ENCODE results near the gene PERM1.

The PERM1 gene

GRCh38 chr1:972726-973458 lies 9.0 kb downstream of the PERM1 start:
- peaks cover 51% of the 10 kb centered on the region for H3K27me3 ChIP-seq (ENCODE audit: insufficient read depth, low read length)
- H3K27ac ChIP-seq (ENCODE audit: low read length): no peak overlapping the region
- no peaks in the 10 kb centered on the region for H3K4me1 ChIP-seq (ENCODE audit: insufficient read depth, low read length)

GRCh38 chr1:971751-972506 lies 10.0 kb downstream of the PERM1 start:
- H3K27me3 ChIP-seq (ENCODE audit: insufficient read depth, low read length): peaks cover 61% of the 10 kb centered on the region
- H3K9ac ChIP-seq (ENCODE audit: low read depth, low read length): no peak overlapping the region
- H3K9me3 ChIP-seq (ENCODE audit: insufficient read depth, low read depth, low read length): no peaks in the 10 kb centered on the region
- H3K27ac ChIP-seq (ENCODE audit: low read length): no peak overlapping the region
- no peaks in the 10 kb centered on the region for H3K4me1 ChIP-seq (ENCODE audit: insufficient read depth, low read length)
- H3K4me3 ChIP-seq (ENCODE audit: low read length): no peak overlapping the region
- H3K36me3 ChIP-seq (ENCODE audit: insufficient read depth, low read depth, low read length): no peaks in the 10 kb centered on the region

More at GRCh38 chr1:972726-973458, 9.0 kb downstream of the PERM1 start:
- Histone ChIP-seq H3K9me3 (ENCODE audit: insufficient read depth, low read depth, low read length) (no peaks in the 10 kb centered on the region), H3K4me3 (ENCODE audit: low read length) (no peak overlapping the region), H3K36me3 (ENCODE audit: insufficient read depth, low read depth, low read length) (no peaks in the 10 kb centered on the region), H3K9ac (ENCODE audit: low read depth, low read length) (no peak overlapping the region)

- Histone ChIP-seq H3K9ac (ENCODE audit: low read depth, low read length) (no peak overlapping the region), H3K4me3 (ENCODE audit: low read length) (no peak overlapping the region), H3K9me3 (ENCODE audit: insufficient read depth, low read depth, low read length) (no peaks in the 10 kb centered on the region), H3K27ac (ENCODE audit: low read length) (no peak overlapping the region), H3K27me3 (ENCODE audit: insufficient read depth, low read length) (peaks cover 69% of the 10 kb centered on the region), H3K36me3 (ENCODE audit: insufficient read depth, low read depth, low read length) (no peaks in the 10 kb centered on the region), H3K4me1 (ENCODE audit: insufficient read depth, low read length) (no peaks in the 10 kb centered on the region)
Measured at GRCh38 chr1:970973-971730, 10.7 kb downstream of the PERM1 start.

GRCh38 chr1:970242-970972 lies 11.5 kb downstream of the PERM1 start:
- H3K9ac ChIP-seq (ENCODE audit: low read depth, low read length): no peak overlapping the region
- no peak overlapping the region for H3K27ac ChIP-seq (ENCODE audit: low read length)
- no peaks in the 10 kb centered on the region for H3K9me3 ChIP-seq (ENCODE audit: insufficient read depth, low read depth, low read length)
- peaks cover 76% of the 10 kb centered on the region for H3K27me3 ChIP-seq (ENCODE audit: insufficient read depth, low read length)
- no peaks in the 10 kb centered on the region for H3K4me1 ChIP-seq (ENCODE audit: insufficient read depth, low read length)
- H3K4me3 ChIP-seq (ENCODE audit: low read length): peak overlapping the region; percentile 44; the same call in 1 of the 2 replicates
- no peaks in the 10 kb centered on the region for H3K36me3 ChIP-seq (ENCODE audit: insufficient read depth, low read depth, low read length)

GRCh38 chr1:969260-969855 lies 12.5 kb downstream of the PERM1 start:
- Histone ChIP-seq H3K9ac (ENCODE audit: low read depth, low read length) (no peak overlapping the region), H3K27ac (ENCODE audit: low read length) (no peak overlapping the region), H3K4me3 (ENCODE audit: low read length) (no peak overlapping the region), H3K4me1 (ENCODE audit: insufficient read depth, low read length) (no peaks in the 10 kb centered on the region), H3K27me3 (ENCODE audit: insufficient read depth, low read length) (peaks cover 71% of the 10 kb centered on the region), H3K9me3 (ENCODE audit: insufficient read depth, low read depth, low read length) (no peaks in the 10 kb centered on the region), H3K36me3 (ENCODE audit: insufficient read depth, low read depth, low read length) (no peaks in the 10 kb centered on the region)

- Histone ChIP-seq H3K9ac (ENCODE audit: low read depth, low read length) (no peak overlapping the region), H3K36me3 (ENCODE audit: insufficient read depth, low read depth, low read length) (peaks cover 3% of the 10 kb centered on the region; the same call in 1 of the 2 replicates), H3K4me1 (ENCODE audit: insufficient read depth, low read length) (no peaks in the 10 kb centered on the region), H3K27ac (ENCODE audit: low read length) (no peak overlapping the region), H3K4me3 (ENCODE audit: low read length) (no peak overlapping the region), H3K9me3 (ENCODE audit: insufficient read depth, low read depth, low read length) (no peaks in the 10 kb centered on the region), H3K27me3 (ENCODE audit: insufficient read depth, low read length) (peaks cover 69% of the 10 kb centered on the region)
Measured at GRCh38 chr1:967466-968343, 14.2 kb downstream of the PERM1 start.

GRCh38 chr1:966704-967300 lies 15.1 kb downstream of the PERM1 start:
- no peaks in the 10 kb centered on the region for H3K9me3 ChIP-seq (ENCODE audit: insufficient read depth, low read depth, low read length)
- no peaks in the 10 kb centered on the region for H3K4me1 ChIP-seq (ENCODE audit: insufficient read depth, low read length)
- H3K4me3 ChIP-seq (ENCODE audit: low read length): peak overlapping the region; percentile 66; the same call in 1 of the 2 replicates
- H3K27ac ChIP-seq (ENCODE audit: low read length): no peak overlapping the region
- peaks cover 9% of the 10 kb centered on the region; the same call in 1 of the 2 replicates for H3K36me3 ChIP-seq (ENCODE audit: insufficient read depth, low read depth, low read length)
- H3K9ac ChIP-seq (ENCODE audit: low read depth, low read length): no peak overlapping the region
- H3K27me3 ChIP-seq (ENCODE audit: insufficient read depth, low read length): peaks cover 65% of the 10 kb centered on the region

- H3K4me3 ChIP-seq (ENCODE audit: low read length): peak within 1 kb of the TSS; percentile 66; the same call in 1 of the 2 replicates
- no peaks in the 10 kb centered on the region for H3K9me3 ChIP-seq (ENCODE audit: insufficient read depth, low read depth, low read length)
- peaks cover 9% of the 10 kb centered on the region; the same call in 1 of the 2 replicates for H3K36me3 ChIP-seq (ENCODE audit: insufficient read depth, low read depth, low read length)
- H3K27me3 ChIP-seq (ENCODE audit: insufficient read depth, low read length): peaks cover 65% of the 10 kb centered on the region
- H3K4me1 ChIP-seq (ENCODE audit: insufficient read depth, low read length): no peaks in the 10 kb centered on the region
- no peak within 1 kb of the TSS for H3K9ac ChIP-seq (ENCODE audit: low read depth, low read length)
- H3K27ac ChIP-seq (ENCODE audit: low read length): no peak within 1 kb of the TSS
Measured at GRCh38 chr1:966135-966703, 15.7 kb downstream of the PERM1 start, which contains the start of gene PLEKHN1. TSS of gene PLEKHN1 (plus strand) at chr1:966482. CDS start at chr1:966532, 50 bp downstream.

GRCh38 chr1:965526-966134 lies 16.3 kb downstream of the PERM1 start:
- Histone ChIP-seq H3K4me3 (ENCODE audit: low read length) (no peak overlapping the region), H3K9me3 (ENCODE audit: insufficient read depth, low read depth, low read length) (no peaks in the 10 kb centered on the region), H3K9ac (ENCODE audit: low read depth, low read length) (no peak overlapping the region), H3K27ac (ENCODE audit: low read length) (no peak overlapping the region), H3K27me3 (ENCODE audit: insufficient read depth, low read length) (peaks cover 61% of the 10 kb centered on the region), H3K36me3 (ENCODE audit: insufficient read depth, low read depth, low read length) (peaks cover 9% of the 10 kb centered on the region; the same call in 1 of the 2 replicates), H3K4me1 (ENCODE audit: insufficient read depth, low read length) (no peaks in the 10 kb centered on the region)
